H1 (cell line): ENCODE data around the gene ZPR1. TPM values are rescaled to one million over a fixed set of nuclear protein-coding genes. Genes with fewer than 3 reads are reported as not detected.

Experiments used
- CBX5 ChIP-seq: fragments of 300-800, 300-1000 bp; sonication (generic); IDR thresholded peaks from 2 replicates; pipeline ENCODE4 v1.7.1; 2016; ENCODE audit warnings: antibody characterized with exemption, low read length, low read depth
- CHD7 ChIP-seq: fragments of 300-600 bp; sonication (generic); IDR thresholded peaks from 2 replicates; pipeline ENCODE4 v1.7.1; 2012; ENCODE audit warnings: low read length, moderate library complexity, mild to moderate bottlenecking, inconsistent platforms; ENCODE audit not compliant: insufficient replicate concordance
- HDAC2 ChIP-seq, 2 experiments: fragments of 300-600 bp in 1 of 2; sonication (generic) in 1 of 2; IDR thresholded peaks; 2 replicates each; pipeline ENCODE4 v1.6.1; 2011 to 2012; ENCODE audit warnings: low read depth in 2 of 2, low read length in 2 of 2, mild to moderate bottlenecking in 2 of 2, moderate library complexity in 2 of 2, borderline replicate concordance in 1 of 2, inconsistent platforms in 1 of 2
- KDM4A ChIP-seq: IDR thresholded peaks from one replicate; pipeline ENCODE4 v1.7.1; 2012; ENCODE audit warnings: low read depth, mild to moderate bottlenecking, moderate library complexity, low read length, inconsistent platforms; ENCODE audit not compliant: severe bottlenecking
- NRF1 ChIP-seq: IDR thresholded peaks from 2 replicates; pipeline ENCODE4 v1.6.1; 2011; ENCODE audit warnings: mild to moderate bottlenecking, low read depth, low read length, improper control_type of control experiment
- POLR2A ChIP-seq, 2 experiments: IDR thresholded peaks; 1 replicate in 1 of 2; 2 replicates in 1 of 2; pipeline ENCODE4 v1.6.1; 2011; ENCODE audit warnings: low read depth in 2 of 2, low read length in 2 of 2, mild to moderate bottlenecking in 2 of 2; ENCODE audit errors: control extremely low read depth in 1 of 2
- POLR2AphosphoS5 ChIP-seq: IDR thresholded peaks from 2 replicates; pipeline ENCODE4 v1.6.1; 2011; ENCODE audit warnings: low read depth, low read length
- SIN3A ChIP-seq, 2 experiments: IDR thresholded peaks in 1 of 2; conservative IDR thresholded peaks in 1 of 2; 2 replicates each; pipeline ENCODE4 v1.6.1; 2011 to 2012; ENCODE audit warnings: low read length in 2 of 2, improper control_type of control experiment in 1 of 2, low read depth in 1 of 2, mild to moderate bottlenecking in 1 of 2
- SIX5 ChIP-seq: IDR thresholded peaks from 2 replicates; pipeline ENCODE4 v1.6.1; 2011; ENCODE audit warnings: mild to moderate bottlenecking, low read depth, low read length
- SP4 ChIP-seq: IDR thresholded peaks from 2 replicates; pipeline ENCODE4 v1.6.1; 2012; ENCODE audit warnings: low read length, inconsistent platforms
- TAF7 ChIP-seq: optimal IDR thresholded peaks from 2 replicates; pipeline ENCODE3; 2011; ENCODE audit warnings: low read depth, mild to moderate bottlenecking, inconsistent platforms, low read length, moderate library complexity, borderline replicate concordance
- polyA plus RNA-seq, 7 experiments: library from polyadenylated mRNA; depleted of rRNA in 3 of 7; stranded (reverse) in 5 of 7; unstranded in 2 of 7; fragments of >200 nt in 5 of 7; fragments of 200-250 nt in 2 of 7; gene quantifications; 1 replicate in 5 of 7; 2 replicates in 1 of 7; 4 replicates in 1 of 7; pipeline versions ENCODE4 v1.2.1 to v1.2.3, GENCODE V29; 2011 to 2013; ENCODE audit warnings: missing spikeins in 2 of 7, mixed read lengths in 2 of 7
- total RNA-seq: library from RNA; stranded (reverse); fragmentation: NEBNext Ultra II Directional; extraction: Animal tissue kit (Norgen Biotek cat#: 25700); gene quantifications from 2 replicates; pipeline ENCODE4 v1.2.1, GENCODE V29; 2021
- TF ChIP-seq, protein P1 (sequence below): IDR thresholded peaks from 2 replicates; pipeline ENCODE4 v1.6.1; 2012; ENCODE audit warnings: inconsistent platforms

ZPR1 gene
- total and polyA plus RNA-seq, 2 of the 8 experiments (the other 6 are each of a cell fraction or from before 2014, with no cell fraction given), result 36.7 to 70.5 TPM

- no peak for TF ChIP-seq CHD7
- TF ChIP-seq POLR2AphosphoS5, result no peak
- no peak for TF ChIP-seq KDM4A
- TF ChIP-seq, protein P1, sequence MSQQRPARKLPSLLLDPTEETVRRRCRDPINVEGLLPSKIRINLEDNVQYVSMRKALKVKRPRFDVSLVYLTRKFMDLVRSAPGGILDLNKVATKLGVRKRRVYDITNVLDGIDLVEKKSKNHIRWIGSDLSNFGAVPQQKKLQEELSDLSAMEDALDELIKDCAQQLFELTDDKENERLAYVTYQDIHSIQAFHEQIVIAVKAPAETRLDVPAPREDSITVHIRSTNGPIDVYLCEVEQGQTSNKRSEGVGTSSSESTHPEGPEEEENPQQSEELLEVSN, result no peak
- no peak for TF ChIP-seq TAF7
- no peak for TF ChIP-seq SIN3A (conservative IDR thresholded peaks at IDR 0.05 in 1 of 2, IDR thresholded peaks at IDR 0.05 in 1 of 2; ENCODE audit: low read depth in 1 of 2, low read length in 2 of 2)
- TF ChIP-seq CBX5, result no peak
- no peak for TF ChIP-seq POLR2A (IDR thresholded peaks at IDR 0.05; ENCODE audit: control extremely low read depth in 1 of 2, low read depth in 2 of 2, low read length in 2 of 2)
- no peak for TF ChIP-seq SIX5
- no peak for TF ChIP-seq NRF1
- no peak for TF ChIP-seq HDAC2 (IDR thresholded peaks at IDR 0.05; ENCODE audit: borderline replicate concordance in 1 of 2, low read depth in 2 of 2, low read length in 2 of 2)
- no peak for TF ChIP-seq SP4
Observed at GRCh38 chr11:116836632-116836991, 48.8 kb upstream of the ZPR1 start (continued).
